ENCODE results near the gene PLD4.
"Not testable (repeated sequence)": the region's sequence is repeated elsewhere in the genome, so short reads cannot be mapped to it uniquely, and the experiment has no call there.

Gene PLD4

GRCh38 chr14:104888489-104889374, 35.9 kb upstream of the PLD4 start:
- Histone ChIP-seq H3K9ac (ENCODE audit: low read length) (no peak overlapping the region), H3K4me2 (ENCODE audit: low read depth, low read length, poor library complexity, severe bottlenecking) (no peak overlapping the region), H3K36me3 (ENCODE audit: low read length) (no peaks in the 10 kb centered on the region), H3K9me3 (ENCODE audit: insufficient read depth, low read length) (no peaks in the 10 kb centered on the region), H3F3A (ENCODE audit: insufficient read depth) (no peaks in the 10 kb centered on the region), H3K27me3 (ENCODE audit: low read length) (no peaks in the 10 kb centered on the region), H3K9me2 (replicated peaks; ENCODE audit: insufficient read depth, low read length) (no peaks in the 10 kb centered on the region), H4K20me1 (ENCODE audit: low read depth, low read length) (no peaks in the 10 kb centered on the region), H3K4me3 (ENCODE audit: insufficient read depth, low read length, poor library complexity, severe bottlenecking) (no peak overlapping the region), H3K27ac (ENCODE audit: low read depth, low read length) (no peak overlapping the region), H3K79me2 (ENCODE audit: insufficient read depth, low read length) (no peaks in the 10 kb centered on the region), H2AFZ (ENCODE audit: low read depth, low read length, severe bottlenecking) (no peak overlapping the region)
- TF ChIP-seq CTCF (IDR thresholded peaks at IDR 0.05; ENCODE audit: insufficient read depth, low read length, poor library complexity, severe bottlenecking) (no peak), EZH2phosphoT487 (conservative IDR thresholded peaks at IDR 0.05; ENCODE audit: low read length) (no peak)

- no peak for TF ChIP-seq EZH2phosphoT487 (conservative IDR thresholded peaks at IDR 0.05; ENCODE audit: low read length)
- no peak for TF ChIP-seq CTCF (IDR thresholded peaks at IDR 0.05; ENCODE audit: insufficient read depth, low read length, poor library complexity, severe bottlenecking)
- Histone ChIP-seq H3K9me3 (ENCODE audit: insufficient read depth, low read length) (no peaks in the 10 kb centered on the region), H3K27me3 (ENCODE audit: low read length) (no peaks in the 10 kb centered on the region), H3K4me2 (ENCODE audit: low read depth, low read length, poor library complexity, severe bottlenecking) (no peak overlapping the region), H3F3A (ENCODE audit: insufficient read depth) (no peaks in the 10 kb centered on the region), H3K27ac (ENCODE audit: low read depth, low read length) (no peak overlapping the region), H3K79me2 (ENCODE audit: insufficient read depth, low read length) (no peaks in the 10 kb centered on the region), H4K20me1 (ENCODE audit: low read depth, low read length) (no peaks in the 10 kb centered on the region), H3K36me3 (ENCODE audit: low read length) (no peaks in the 10 kb centered on the region), H3K9ac (ENCODE audit: low read length) (no peak overlapping the region), H3K4me3 (ENCODE audit: insufficient read depth, low read length, poor library complexity, severe bottlenecking) (no peak overlapping the region), H3K9me2 (replicated peaks; ENCODE audit: insufficient read depth, low read length) (no peaks in the 10 kb centered on the region), H2AFZ (ENCODE audit: low read depth, low read length, severe bottlenecking) (no peak overlapping the region)
Measured at GRCh38 chr14:104889375-104889757, 35.3 kb upstream of the PLD4 start.

- not testable (repeated sequence) for H3K27me3 ChIP-seq (ENCODE audit: low read length); H4K20me1 ChIP-seq (ENCODE audit: low read depth, low read length); H3K4me2 ChIP-seq (ENCODE audit: low read depth, low read length, poor library complexity, severe bottlenecking); H3K27ac ChIP-seq (ENCODE audit: low read depth, low read length); H3F3A ChIP-seq (ENCODE audit: insufficient read depth); H3K79me2 ChIP-seq (ENCODE audit: insufficient read depth, low read length); H3K9me2 ChIP-seq (replicated peaks; ENCODE audit: insufficient read depth, low read length); H3K4me3 ChIP-seq (ENCODE audit: insufficient read depth, low read length, poor library complexity, severe bottlenecking); H2AFZ ChIP-seq (ENCODE audit: low read depth, low read length, severe bottlenecking); H3K9ac ChIP-seq (ENCODE audit: low read length); H3K9me3 ChIP-seq (ENCODE audit: insufficient read depth, low read length); H3K36me3 ChIP-seq (ENCODE audit: low read length)
Measured at GRCh38 chr14:104890292-104890691, 34.4 kb upstream of the PLD4 start.

GRCh38 chr14:104891121-104891551, 33.5 kb upstream of the PLD4 start:
- Histone ChIP-seq H3K27me3 (ENCODE audit: low read length) (no peaks in the 10 kb centered on the region), H3K36me3 (ENCODE audit: low read length) (no peaks in the 10 kb centered on the region)

More at GRCh38 chr14:104891121-104891551, 33.5 kb upstream of the PLD4 start:
- H3K9me2 ChIP-seq (replicated peaks; ENCODE audit: insufficient read depth, low read length): no peaks in the 10 kb centered on the region
- no peaks in the 10 kb centered on the region for H3F3A ChIP-seq (ENCODE audit: insufficient read depth)
- H2AFZ ChIP-seq (ENCODE audit: low read depth, low read length, severe bottlenecking): no peak overlapping the region
- no peak overlapping the region for H3K4me3 ChIP-seq (ENCODE audit: insufficient read depth, low read length, poor library complexity, severe bottlenecking)
- H3K79me2 ChIP-seq (ENCODE audit: insufficient read depth, low read length): no peaks in the 10 kb centered on the region
- no peak overlapping the region for H3K9ac ChIP-seq (ENCODE audit: low read length)
- TF ChIP-seq EZH2phosphoT487 (conservative IDR thresholded peaks at IDR 0.05; ENCODE audit: low read length): no peak
- TF ChIP-seq CTCF (IDR thresholded peaks at IDR 0.05; ENCODE audit: insufficient read depth, low read length, poor library complexity, severe bottlenecking): no peak
- no peaks in the 10 kb centered on the region for H4K20me1 ChIP-seq (ENCODE audit: low read depth, low read length)
- no peaks in the 10 kb centered on the region for H3K9me3 ChIP-seq (ENCODE audit: insufficient read depth, low read length)
- no peak overlapping the region for H3K4me2 ChIP-seq (ENCODE audit: low read depth, low read length, poor library complexity, severe bottlenecking)
- H3K27ac ChIP-seq (ENCODE audit: low read depth, low read length): no peak overlapping the region
